GM19452 (cell line): Measurements from ENCODE around the gene RBM19.

Source experiments
- ATAC-seq: cut with Tn5 transposase; IDR thresholded peaks from one replicate; pipeline ENCODE4 v1.9.1; 2021; ENCODE audit not compliant: unreplicated experiment

Gene RBM19

DNA sequence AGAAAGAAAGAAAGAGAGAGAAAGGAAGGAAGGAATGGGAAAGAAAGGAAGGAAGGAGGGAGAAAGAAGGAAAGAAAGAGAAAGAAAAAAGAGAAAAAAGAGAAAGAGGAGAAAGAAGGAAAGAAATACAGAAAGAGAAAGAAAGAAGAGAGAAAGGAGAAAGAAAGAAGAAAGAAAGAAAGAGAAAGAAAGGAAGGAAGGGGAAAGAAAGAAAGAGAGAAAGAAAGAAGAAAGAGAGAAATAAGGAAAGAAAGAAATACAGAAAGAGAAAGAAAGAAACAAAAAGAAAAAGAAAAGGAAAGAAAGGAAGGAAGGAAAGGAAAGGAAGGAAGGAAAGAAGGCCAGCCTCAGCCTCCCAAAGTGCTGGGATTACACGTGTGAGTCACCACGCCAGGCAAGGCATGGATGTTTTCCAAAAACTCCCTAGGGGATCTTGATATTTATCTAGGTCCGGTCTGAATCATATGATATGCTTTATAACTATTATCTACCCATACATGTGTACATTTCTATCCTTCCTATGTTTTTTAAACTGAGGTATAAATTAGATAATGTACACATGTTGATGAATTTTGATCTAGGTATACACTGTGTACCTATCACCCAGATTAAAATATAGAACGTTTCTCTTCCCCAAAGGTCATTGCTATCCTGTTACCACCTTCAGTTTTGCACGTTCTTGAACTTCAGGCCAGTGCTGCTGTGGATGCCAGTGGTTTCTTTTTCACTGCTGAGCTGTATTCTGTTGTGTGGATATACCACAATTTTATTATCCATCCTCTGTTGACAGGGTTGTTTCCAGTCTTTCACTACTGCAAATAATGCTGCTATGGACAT lies 177.9 kb downstream of the RBM19 start:
- ATAC-seq: no peak

DNA sequence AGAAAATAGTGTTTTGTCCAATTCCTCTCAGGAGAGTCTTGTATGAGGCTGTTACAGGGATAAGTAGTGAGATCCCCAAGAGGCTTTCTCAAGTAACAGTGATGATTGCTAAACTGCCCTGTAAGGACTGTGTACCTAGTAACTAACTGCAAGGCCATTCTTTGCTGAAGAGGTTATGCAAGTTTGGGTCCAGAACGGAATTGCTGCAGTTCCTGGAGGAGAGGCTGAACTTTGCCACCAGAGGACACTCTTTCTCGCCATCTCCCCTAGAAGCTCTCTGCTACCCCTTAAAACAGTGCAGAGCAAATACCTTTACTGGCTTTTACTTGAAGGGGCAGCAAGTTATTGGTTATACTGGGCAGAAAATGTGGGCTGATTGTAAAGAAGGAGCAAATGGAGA lies 180.0 kb downstream of the RBM19 start:
- no peak for ATAC-seq

DNA sequence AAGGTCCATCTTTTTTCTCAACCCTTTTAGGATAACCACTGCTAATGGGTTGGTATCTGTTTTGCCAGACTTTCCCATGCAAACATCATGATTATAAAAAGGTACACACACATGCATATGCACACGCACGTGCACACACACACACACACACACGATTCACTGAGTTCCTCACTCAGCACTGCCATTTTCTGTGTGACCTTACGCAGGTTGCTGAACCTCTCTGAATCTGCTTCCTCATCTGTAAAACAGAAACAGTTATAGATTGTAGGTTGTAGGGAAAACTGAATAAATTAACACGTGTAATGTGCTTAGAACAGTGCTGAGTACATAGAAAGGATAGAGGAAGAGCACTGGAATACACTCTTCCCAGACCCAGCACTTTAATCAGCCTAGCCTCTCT lies 182.3 kb downstream of the RBM19 start:
- ATAC-seq: no peak

DNA sequence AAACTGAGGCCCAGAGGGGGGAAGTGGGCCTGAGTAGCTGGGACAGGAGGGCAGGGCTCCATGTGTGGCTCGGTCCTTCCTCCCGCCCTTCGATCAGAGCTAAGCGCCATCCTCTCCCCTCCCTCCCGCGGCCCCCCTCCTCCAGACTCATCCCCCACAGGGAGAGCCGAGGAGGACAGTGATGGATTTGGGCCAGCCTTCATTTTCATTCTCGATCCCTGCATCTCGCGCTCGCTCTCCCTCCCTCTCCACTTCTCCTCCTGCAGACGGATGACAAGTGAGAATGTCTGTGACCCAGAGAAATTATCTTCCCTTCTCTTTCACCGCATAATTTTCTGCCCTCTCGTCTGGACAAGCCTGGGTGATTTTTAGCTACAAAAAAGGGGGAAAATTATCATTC lies 183.3 kb downstream of the RBM19 start:
- no peak for ATAC-seq

DNA sequence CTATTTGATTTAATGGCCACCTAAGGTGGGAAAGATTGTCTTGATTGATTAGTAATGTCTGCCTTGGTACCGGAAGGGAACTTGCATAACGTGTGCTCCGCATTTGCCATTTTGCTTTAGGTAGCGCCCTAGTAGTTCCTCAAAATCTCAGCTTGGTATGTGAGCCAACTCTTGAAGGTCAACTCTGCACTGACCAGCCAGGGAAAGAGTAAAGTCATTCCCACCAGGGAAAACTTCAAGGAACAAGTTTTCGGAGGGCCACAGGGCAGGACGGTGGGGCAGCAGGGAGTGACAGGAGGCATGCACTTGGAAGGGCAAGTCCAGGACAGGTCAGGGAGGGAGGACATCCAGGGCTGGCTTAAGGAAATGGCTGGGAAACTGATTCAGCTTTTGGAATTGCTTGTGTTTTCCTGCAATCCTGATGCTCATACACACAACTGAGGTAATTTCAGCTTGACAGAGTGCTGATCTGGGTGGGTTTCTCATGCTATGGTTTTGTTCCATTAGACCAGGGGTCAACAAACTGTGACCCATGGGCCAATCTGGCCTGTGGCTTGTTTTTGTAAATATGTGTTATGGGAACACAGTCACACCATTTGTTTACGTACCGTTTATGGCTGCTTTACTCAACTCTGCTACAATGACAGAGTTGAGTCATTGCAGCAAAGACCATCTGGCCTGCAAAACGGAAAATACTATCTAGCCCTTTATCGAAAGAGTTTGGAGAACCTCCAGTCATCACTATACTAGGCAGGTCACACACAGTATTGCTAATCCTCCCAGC lies 184.5 kb downstream of the RBM19 start:
- ATAC-seq: no peak

DNA sequence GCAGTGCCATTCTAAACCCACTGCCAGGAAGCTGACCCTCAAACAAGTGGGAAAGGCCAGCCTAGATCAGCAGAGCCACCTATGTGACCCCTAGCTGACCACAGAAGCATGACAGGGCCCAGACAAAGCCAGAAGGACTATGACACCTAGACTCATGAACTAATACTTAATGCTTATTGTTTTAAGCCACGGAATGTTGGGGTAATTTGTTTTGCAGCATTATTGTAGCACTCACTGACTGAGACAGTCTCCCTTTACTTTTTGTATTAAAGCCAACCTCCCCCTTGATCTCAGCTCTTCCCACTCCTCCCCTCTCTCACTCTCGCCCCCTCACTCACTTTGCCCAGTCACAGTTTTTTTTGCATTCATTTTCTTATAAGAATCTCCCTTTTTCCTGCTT lies 186.4 kb downstream of the RBM19 start:
- ATAC-seq: no peak

DNA sequence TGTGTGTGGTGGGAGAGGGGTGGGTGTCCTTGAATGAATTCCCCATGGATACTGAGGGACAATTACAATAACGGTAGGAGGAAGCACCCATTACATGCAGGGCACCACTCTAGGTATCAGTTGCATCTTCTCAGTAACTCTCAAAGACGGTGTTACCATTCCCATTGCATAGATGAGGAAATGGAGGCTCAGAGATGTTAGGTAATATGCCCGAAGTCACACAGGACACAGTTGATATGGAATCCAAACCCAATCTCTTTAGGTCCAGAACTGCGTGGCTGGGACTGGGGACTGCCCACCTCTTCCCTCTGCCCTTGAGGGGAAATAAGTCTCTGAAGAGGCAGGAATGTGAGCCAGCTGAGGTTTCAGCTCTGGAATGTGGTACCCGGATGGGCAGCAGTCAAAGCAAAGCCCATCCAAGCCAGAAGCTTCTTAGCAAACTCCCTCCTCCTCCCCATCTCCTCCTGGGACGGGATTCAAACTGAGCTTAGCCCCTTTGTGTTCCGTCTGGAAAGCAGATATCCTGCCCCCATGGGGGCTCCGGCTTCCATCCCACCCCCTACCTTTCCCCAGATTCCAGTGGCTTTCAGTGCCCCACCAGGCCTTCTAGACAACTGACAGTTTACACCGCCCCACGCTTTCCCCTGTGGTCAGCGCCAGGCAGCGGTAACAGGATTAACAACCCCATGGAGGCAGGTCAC lies 187.5 kb downstream of the RBM19 start:
- no peak for ATAC-seq

DNA sequence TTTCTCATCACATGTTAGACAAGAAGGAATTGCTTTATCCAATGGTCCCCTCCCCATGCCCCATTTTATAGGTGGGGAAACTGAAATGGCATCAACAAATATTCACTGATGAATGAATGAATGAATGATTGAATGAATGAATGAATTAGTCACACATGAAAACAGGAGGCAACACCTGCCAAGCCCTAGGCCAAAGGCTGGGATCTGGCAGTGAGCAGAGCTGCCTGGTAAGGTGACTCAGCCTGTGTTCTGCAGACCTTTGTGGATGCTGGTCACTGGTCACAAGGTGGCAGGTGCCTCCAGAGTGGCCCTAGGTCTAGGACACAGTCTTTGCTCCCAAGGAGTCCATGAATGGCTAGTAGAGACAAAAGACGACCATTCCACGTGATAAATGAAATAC lies 188.4 kb downstream of the RBM19 start:
- ATAC-seq: no peak

DNA sequence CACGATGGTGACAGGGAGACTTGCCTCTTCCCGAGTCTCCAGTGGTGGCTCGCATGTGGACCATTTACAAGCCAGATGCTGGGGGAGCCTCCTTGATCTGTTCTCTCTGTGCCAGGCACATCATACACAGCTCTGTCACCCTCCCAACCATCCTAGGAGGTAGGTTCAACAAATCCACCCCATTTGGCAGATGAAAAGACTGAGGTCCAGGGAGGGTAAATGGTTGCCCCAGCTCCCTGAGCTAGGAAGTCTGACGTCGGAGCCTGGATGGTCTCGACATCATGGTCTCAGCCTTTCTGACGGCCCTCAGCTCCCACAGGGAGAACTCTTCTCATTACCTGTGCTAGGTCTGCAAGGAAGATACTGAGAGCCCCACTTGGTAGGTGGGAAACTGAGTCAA lies 189.6 kb downstream of the RBM19 start:
- no peak for ATAC-seq

DNA sequence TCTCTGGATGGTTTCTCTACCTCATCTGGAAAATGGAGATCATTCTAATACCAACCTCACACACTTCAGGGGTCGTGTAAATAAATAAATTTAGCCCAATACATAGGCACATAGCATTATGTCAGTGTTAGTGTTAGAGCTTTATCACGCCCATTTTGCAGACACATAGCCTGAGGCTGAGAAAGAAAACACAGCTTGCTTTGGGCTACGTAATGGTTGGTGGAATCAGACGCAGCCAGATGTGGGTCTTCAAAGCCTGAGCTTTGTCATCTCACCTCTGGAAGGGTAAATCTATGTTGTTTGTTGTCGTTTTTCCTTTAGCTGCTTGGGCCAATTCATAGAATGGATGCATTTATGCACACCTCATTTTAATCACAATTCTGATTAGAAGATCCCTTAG lies 191.6 kb downstream of the RBM19 start:
- ATAC-seq: no peak

DNA sequence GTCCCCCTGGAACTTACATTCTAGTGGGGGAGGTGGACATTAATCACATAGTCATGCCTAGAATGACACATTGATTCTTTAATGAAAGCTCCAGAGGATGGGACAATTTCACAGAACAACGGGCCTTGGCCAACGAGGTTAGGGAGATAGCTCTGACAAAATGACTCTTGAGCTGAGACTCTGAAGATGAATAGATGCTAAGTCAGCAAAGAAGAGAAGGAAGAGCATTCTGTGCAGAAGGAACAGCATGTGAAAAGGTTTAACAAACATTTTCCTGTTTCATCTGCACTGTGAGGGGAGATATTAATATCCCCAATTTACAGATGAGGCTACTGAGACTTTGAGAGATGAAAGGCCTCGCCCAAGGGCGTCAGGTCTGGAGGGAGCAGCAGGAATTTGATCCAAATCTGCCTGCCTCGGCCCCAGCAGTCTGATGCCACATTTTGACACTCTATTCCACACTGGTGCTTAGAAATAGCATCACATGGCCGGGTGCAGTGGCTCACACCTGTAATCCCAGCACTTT lies 193.6 kb downstream of the RBM19 start:
- no peak for ATAC-seq

DNA sequence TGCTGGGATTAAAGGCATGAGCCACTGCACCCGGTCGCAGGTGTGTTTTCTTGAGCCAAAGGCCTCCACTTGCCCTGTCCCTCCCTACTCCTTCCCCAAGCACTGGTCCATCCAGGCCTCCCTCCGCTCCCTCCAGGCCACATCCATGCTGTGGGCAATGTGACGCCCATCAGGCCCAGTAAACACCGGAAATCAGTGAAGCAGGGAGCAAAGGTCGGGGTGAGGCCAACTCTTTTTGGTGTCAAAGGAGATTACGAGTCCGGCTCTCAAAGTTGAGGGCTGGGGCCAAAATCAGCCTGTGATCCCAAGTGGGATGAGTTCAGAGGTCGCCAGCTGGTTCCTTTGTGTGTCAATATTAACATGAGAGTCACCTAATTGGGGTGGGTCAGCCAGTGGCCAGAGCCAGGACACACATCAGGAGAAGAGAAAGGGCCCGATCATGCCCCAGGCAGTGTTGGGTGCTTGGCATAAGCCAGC lies 195.7 kb downstream of the RBM19 start:
- ATAC-seq: no peak

DNA sequence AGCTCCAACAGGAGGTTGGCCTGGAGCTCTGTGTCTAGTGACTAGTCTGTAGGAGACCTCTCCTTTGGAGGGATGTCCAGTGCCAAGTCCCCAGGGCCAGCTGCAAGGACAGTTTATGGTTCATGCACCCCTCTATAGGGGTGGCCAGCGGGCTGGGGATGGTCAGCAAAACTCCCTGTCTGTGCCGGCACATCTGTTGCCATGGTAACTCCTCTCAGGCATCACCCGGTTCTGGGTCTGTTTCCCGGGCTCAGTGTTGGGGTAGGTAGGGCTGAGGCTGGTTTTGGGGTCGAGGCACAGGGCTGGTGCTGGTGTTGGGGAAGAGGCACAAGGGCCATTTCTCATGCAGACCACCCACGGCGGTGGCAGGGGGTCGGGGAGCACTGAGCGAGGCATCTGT lies 196.8 kb downstream of the RBM19 start:
- ATAC-seq: no peak

DNA sequence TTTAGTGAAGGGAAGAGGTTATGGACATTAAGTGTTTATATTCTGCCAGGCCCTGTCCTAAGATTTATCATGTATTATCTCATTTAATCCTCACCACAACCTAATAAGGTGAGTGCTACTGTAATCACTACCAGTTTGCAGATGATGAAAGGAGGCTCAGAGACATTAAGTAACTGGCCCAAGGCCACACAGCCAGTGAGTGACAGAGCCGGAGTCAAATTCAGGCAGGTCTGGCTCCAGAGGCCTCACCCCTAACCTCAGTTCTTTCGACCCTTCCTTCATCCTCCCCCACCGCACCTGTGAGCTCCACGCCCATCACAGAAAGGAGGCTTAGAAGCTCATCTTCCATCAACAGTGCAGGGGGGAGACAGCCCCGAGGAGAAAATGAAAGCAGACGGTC lies 197.3 kb downstream of the RBM19 start:
- no peak for ATAC-seq

DNA sequence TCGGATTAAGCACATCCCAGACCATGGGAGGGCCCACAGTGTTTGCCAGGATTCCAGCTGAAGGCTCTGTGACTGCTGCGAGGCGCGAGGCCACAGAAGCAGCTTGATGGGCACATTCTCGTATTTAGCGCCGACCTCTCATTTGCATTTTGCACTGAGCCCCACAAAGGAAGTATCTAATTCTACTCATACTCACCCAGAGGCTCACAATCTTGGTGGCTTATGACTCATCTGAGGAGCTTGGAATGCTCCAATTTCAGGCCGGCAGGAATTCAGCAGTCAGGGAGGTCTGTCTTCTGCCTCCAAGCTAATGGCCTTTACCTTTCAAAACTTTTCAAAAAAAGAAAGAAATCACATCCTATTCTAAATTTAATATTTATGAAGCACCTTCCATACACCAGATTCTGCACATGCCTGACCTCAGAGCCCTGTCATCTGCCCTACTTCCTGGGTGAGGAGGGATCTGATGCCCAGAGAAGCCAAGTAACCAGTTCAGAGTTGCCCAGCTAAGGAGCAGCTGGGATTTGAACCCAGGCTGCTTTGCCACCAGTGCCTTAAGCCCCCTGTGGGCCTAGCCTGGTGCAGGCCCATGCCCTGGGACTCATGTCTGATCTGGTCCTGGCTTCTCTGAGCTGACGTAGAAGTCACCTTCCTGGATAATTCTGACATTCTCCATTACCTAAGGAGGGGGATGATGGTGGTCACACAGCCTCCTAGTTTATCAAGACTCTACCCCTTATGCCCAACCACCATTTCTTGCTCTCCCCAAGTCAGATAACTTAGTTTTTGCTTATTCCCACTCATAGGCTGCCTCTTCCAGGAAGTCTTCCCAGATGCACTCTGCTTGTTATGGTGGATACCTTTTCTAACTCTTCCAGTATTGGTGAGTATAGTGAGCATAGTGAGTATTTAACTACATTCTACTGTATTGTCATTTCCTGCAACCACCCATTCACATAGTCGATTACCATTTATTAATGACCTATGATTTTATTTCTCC lies 198.9 kb downstream of the RBM19 start:
- no peak for ATAC-seq
